ENCODE results near the gene TPCN1.
A peak's percentile ranks its signal among the peaks of the same experiment; 100 is the strongest.
"Not testable (repeated sequence)": the region's sequence is repeated elsewhere in the genome, so short reads cannot be mapped to it uniquely, and the experiment has no call there.

The TPCN1 gene

DNA sequence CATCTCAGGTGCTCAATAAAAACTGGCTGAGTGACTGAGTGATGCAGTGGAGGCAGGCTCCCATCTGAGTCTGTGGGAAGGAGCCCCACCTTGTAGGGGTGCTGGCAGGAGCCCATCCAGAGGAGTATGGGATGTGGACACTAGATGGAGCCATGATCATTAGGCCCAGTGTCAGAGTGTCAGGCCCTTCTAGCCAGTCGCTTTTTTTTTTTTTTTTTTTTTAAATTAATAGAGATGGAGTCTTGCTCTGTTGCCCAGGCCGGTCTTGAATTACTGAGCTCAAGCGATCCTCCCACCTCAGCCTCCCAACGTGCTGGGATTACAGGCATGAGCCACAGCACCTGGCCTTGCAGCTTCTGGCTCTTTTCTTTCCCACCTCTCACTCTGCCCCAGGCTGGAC, 24.3 kb upstream of the TPCN1 start:
- peak; percentile 86 for DNase-seq (ENCODE audit: low spot score)

DNA sequence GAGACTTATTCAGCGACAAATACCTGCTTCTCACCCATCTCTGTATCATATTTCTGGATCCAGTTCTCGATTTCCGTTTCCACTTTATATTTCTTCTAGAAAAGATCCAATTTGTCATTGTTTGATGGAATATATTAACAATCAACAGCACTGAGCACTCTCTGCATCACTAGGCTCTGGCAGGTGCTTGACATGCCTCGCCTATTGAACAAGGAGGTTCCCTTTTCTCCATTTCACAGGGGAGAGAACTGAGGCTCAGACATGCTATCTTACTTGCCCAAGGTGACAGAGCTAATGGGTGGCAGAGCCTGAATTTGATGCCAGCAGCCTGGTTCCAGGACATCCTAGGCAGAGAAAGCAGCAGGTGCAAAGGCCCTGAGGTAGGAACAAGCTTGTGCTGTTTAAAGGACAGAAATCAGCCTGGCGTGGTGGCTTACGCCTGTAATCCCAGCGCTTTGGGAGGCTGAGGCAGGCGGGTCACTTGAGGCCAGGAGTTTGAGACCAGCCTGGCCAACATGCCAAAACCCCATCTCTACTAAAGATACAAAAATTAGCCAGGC, 23.7 kb upstream of the TPCN1 start:
- no peak for DNase-seq (ENCODE audit: low spot score)

DNA sequence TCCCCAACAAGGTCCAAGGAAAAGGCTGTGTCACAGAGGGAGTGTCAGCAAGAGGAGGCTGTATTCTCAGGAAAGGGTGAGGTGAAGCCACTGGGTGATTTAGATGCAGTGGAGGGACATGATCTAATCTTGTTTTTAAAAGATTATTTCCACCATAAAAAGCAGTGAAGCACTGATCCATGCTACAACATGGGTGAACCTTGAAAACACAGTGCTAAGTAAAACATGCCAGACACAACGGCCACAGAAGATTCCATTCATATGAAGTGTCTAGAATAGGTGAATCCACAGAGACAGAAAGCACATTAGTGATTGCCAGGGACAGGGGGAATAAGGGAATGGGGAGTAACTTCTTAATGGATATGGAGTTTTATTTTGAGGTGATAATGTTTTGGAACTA, 23.0 kb upstream of the TPCN1 start:
- DNase-seq (ENCODE audit: low spot score): no peak

DNA sequence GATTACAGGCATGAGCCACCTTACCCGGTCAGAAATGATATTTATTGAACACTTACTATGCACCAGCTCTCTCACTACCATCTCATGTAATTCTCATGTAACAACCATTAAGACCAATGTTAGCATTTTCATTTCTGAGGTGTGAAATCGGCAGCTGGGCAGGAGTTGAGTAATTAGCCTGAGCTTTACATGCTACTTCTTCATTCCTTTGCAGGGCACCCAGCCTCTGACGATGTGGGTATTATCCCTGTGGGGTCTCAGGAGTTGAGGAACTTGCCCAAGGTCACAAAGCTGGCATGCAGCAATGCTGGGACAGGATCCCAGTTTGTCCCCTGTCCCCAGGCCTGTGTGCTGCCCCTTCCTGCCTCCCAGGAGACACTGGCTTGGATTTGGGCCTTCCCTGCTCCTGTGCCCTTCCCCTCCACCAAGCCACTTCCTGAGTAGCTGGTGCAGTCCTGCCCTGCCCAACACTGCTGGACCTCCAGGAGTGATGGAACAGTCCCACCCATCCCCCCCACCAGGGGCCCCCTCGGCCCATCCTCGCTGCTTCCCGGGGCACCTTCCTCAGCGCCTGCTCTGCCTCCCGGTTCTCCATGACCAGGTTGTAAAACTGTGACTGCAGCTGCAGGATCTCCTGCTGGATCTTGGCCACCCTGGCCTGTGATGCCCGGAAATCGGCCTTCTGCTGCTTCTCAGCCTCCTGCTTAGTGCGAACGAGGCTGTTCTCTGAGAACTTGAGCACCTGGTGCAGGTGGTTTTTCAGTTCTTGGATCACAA, 21.1 kb upstream of the TPCN1 start:
- no peak for DNase-seq (ENCODE audit: low spot score)

DNA sequence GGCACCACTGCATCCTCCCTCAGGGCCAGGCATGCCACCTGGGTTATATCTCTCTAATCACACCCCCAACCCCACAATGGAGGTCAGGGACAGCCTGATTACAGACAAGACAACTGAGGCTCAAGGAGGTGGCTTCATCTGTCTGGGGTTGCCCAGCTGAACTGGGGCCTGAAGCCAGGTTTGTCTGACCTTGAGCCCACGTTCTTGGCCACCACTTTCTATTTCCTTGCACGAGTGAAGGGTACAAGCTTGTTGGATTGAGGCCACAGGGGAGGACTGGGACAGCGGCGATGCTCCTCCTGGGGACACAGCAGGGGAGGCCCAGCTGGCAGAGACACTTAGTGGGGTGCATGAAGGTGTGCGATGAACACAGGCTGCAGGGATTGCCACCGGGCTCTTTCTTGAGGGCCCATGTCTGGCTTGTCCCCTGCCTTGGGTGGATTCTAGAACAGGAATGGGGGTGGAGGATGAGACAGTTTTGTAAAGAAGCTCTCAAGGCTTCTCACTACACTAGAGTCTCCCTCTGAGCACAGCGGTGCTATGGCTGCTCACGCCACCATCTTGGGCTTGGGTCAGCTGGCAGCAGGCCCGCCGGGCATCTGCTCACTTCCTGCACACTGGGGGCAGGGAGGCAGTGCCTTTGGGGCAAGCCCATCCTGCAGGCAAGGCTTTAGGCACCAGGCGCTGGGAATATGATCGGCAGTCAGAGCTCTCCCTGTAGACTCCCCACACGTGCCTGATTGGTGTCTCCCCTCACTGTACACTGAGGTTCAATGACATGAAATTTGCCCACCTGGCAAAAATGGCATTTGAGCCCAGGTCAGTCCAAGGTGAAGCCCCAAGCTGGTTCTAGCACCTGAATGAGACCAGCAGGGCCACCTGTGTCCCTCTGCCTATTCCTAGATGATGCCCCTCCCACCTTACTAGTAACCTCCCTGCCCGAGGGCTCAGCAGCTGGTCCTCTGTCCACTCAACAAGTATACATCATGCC, 19.8 kb upstream of the TPCN1 start:
- DNase-seq (ENCODE audit: low spot score): no peak

DNA sequence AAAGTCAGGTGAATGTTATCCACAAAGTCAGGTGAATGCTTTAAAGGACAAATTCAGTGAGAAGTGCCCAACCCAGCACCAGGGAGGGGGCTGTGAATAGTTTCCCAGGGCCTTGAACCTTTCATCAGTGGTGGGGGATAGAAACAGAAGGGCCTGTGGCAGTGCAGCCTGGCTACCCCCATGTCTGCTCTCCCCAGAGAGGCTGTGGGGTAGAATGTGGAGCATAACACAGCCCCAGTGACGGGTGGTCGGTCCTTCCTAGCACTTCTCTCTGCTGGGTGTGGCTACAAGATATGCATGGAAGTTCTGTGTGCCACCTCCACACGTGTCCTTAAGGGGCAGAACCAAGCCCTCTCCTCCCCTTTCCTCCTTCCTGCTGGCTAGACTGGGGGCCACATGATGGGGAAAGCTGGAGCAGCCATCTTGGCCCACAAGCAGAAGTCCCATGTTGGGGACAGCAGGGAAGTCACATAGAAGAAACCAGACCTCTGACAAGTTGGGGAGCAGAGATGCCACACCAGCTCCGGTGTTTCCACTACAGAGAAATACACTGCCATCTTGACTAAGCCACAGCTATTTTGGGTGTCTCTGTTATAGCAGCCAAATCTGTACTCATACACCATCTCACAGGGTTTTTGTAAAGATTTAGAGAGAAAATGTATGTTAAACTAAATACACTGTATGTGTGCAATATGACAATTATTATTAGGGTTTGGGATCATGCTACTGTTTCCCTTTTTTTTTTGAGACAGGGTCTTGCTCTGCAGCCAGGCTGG, 18.8 kb upstream of the TPCN1 start:
- no peak for DNase-seq (ENCODE audit: low spot score)

DNA sequence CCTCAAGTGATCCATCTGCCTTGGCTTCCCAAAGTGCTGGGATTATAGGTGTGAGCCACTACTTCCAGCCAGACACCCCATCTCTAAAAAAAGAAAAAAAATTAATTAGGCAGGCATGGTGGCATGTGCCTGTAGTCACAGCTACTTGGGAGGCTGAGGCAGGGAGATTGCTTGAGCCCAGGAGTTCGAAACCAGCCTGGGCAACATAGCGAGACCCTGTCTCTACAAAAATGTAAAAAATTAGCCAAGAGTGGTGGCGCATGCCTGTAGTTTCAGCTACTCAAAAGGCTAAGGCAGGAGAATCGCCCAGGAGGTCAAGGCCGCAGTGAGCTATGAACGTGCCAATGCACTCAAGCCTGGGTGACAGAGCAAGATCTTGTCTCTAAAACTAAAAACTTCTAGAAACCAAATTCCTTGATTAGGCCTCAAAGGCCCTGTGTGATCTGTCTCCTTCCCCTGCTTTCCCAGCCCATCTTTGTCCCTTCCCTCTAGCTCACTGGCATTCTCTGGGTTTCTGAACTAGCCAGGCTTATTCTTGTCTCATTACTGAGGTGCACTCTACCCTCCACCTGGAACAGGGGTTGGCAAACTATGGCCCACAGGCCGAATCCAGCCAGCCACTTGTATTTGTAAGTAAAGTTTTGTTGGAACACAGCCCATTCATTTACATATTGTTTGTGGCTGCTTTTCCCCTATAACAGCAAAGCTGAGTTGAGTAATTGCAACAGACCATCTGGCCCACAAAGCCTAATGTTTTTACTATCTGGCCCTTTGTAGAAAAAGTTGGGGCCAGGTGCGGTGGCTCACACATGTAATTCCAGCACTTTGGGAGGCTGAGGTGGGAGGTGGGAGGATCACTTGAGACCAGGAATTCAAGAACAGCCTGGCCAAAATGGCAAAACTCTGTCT, 17.2 kb upstream of the TPCN1 start:
- DNase-seq (ENCODE audit: low spot score): no peak

DNA sequence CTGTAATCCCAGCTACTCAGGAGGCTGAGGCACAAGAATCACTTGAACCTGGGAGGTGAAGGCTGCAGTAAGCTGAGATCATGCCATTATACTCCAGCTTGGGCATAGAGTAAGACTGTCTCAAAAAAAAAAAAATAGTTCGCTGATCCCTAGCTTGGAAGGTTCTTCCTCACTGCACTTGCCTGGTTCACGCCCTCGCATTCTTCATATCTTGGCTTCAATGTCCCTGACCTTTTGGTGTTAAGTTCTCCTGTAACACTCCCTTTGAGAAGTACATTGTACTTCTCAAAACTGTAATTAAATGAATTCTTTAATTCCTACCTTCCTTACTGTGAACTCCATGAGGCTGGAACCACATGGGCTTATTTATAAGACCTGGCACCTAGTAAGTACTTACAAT, 16.5 kb upstream of the TPCN1 start:
- no peak for DNase-seq (ENCODE audit: low spot score)

DNA sequence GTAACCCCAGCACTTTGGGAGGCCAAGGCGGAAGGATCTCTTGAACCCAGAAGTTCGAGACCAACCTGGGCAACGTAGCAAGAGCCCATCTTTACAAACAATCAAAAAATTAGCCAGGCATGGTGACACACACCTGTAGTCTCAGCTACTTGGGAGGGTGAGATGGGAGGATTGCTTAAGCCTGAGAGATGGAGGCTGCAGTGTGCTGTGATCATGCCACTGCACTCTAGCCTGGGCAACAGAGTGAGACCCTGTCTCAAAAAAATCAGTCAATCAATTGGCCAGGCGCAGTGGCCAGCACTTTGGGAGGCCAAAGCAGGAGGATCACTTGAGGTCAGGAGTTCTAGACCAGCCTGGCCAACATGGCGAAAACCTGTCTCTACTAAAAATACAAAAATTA, 14.5 kb upstream of the TPCN1 start:
- not testable (repeated sequence) for DNase-seq (ENCODE audit: low spot score)

DNA sequence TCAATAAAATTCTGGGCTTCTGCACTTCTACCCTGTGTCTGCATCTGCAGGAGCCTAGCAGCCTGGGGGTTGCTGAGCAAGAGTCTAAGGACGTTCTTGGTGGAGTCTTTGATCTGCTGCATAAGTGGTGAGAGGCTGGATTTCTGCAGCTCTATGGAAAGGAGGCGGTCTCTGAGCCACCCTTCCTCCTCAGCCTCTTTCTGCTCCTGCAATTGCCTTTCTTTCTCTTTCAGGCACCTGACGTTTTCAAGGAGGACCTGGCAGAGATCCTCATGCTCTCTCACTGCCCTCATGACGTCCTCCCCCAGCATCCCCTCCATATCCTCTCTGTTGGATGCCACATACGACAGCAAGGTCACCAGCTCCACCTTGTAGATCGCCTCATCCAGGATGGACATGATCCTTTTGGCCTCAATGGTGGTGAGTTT, 13.6 kb upstream of the TPCN1 start:
- DNase-seq (ENCODE audit: low spot score): no peak

DNA sequence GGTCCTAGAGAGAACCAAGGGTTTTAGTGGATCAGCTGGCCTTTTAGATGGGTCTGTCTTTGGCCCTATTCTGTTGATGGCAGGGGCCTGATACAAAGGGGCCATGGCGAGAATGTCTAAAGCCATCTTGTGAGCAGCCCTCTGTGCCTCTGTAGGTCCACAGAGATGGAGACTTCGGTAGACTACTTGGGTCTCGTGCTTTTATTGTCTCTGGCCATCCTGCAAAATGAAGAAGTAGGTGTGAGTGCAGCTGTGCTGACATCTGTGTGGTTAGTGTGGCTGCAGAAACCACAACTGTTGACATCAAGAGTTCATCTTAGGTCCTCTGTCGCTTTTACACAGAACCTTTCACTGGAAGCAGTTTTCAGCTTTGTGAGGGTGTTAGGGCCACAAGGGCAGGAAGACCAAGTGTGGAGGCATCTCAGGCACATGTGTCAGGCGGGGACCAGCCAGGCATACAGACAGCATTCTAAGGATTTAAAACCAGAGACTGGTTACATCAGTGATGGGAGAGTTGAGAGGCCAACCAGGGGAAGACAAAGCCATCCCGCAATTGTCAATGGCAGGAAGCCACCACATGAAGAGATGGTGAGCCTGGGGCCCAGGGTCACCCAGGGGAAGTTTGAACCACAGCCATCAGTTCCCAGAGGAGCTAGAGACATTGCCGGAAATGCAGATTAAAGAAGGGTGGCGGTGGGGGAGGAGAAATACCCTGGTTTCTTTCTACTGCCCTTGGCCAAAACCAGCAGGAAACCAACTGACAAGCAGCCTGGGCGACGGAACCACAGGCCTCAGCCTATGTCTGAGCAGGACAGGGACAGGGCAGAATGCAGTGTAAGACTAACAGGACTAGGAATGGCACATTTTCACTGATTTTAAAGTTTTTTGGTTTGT, 13.0 kb upstream of the TPCN1 start:
- no peak for DNase-seq (ENCODE audit: low spot score)

DNA sequence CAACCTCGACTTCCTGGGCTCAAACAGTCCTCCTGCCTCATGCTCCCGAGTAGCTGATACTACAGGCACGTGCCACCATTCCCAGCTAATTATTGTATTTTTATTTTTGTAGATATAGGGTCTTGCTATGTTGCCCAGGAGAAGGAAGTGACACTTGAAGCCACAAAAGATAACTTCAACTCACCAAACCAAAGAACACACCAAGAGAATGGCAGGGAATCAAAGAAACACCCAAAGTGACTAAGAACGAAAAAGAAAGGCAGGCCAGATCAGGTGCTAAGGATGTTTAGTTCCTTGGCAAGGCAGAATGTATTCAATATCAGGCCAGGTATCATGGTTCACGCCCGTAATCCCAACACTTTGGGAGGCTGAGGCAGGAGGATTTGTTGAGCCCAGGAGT, 10.1 kb upstream of the TPCN1 start:
- DNase-seq (ENCODE audit: low spot score): no peak

DNA sequence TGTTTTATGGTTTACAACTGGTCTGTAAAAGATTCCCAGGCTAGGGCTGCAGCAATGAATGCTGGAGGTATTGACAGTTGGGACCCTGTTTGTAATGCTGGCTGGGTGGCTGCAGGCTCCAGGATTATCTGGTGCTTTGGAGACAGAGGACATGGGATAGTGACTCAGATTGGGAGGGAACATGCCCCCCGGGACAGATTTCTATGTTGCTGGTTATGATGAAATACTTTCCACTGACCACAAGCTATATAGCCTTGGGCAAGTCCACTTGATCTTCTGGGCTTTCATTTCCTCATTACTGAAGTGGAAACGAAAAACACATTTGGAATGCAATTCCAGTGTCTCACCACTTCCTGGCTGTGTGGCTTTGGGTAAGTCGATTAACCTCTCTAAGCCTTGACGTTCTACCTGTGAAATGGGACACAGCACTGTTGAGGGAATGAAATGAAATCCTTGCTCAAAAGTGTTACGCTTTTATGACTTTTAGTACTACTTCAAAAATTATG, 6.3 kb upstream of the TPCN1 start:
- no peak for DNase-seq (ENCODE audit: low spot score)

DNA sequence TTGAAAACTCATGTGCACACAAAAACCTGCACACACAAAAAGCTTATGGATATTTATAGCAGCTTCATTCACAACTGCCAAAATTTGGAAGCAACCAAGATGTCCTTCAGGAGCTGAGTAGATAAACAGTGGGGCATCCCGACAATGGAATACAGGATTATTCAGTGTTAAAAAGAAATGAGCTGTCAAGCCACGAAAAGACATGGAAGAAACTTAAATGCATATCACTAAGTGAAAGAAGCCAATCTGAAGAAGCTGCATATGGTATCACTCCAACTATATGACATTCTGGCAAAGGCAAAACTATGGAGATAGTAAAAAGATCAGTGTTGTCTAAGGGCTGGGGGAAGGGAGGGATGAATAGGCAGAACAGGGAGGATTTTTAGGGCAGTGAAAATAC, 5.2 kb upstream of the TPCN1 start:
- DNase-seq (ENCODE audit: low spot score): no peak

DNA sequence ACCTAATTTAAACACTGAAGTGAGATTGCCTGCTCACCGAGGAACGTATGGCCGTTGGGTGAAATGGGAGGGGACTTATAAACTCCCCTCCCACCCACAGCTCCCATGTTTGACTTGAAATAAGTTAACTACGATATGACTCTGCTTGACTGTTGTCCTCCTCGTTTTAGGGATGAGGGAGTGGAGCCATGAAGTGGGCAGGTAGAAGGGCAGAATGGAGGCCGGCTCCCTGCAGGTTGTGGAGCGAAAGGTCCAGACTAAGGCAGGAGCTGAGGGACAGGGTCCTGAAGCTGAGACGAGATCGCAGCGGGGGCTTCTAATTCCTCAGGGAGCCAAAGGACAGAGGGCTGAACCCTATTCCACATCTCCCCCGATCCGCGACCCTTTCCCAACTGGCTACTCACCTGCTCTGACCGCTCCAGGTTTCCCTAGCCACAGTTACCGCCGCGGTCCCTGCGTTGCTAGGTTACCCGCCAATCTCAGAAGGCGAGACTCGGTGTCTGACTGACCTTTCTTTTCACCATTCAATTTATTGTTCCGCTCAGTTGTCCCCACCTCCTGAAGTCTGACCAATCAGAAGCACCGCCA, 577 bp upstream of the TPCN1 start:
- DNase-seq (ENCODE audit: low spot score): no peak

DNA sequence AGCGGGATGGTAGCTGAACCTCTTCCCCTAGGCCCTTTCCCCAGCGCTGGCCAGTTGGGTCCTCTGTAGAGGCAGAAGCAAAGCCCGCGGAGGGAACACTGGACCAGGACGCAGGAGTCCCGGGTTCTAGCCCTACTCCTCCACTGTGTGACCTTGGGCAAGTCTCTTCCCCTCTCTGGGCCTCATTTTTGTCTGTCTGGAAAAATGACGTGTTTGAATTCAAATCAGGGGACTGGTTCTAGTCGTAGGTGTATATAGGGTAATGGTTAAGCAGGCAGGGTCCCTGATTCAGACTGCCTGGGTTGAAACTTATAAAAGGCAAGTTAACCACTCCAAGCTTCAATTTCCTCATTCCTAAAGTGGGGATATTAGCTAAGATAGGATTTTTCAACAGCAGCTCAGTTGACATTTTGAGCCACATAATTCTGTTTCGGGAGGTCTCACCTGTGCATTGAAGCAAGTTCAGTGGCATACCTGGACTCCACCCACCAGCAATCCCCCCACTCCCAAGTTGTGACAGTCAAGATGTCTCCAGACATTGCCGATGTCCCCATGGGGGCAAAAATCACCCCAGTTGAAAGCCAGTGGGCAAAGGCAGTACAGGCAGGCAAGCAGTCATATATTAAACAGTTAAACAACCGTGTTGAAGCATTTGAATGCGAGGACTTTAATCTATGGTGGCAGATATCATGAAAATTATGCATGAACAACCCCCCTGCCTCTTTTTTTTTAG, 899 bp downstream of the TPCN1 start:
- no peak for DNase-seq (ENCODE audit: low spot score)

DNA sequence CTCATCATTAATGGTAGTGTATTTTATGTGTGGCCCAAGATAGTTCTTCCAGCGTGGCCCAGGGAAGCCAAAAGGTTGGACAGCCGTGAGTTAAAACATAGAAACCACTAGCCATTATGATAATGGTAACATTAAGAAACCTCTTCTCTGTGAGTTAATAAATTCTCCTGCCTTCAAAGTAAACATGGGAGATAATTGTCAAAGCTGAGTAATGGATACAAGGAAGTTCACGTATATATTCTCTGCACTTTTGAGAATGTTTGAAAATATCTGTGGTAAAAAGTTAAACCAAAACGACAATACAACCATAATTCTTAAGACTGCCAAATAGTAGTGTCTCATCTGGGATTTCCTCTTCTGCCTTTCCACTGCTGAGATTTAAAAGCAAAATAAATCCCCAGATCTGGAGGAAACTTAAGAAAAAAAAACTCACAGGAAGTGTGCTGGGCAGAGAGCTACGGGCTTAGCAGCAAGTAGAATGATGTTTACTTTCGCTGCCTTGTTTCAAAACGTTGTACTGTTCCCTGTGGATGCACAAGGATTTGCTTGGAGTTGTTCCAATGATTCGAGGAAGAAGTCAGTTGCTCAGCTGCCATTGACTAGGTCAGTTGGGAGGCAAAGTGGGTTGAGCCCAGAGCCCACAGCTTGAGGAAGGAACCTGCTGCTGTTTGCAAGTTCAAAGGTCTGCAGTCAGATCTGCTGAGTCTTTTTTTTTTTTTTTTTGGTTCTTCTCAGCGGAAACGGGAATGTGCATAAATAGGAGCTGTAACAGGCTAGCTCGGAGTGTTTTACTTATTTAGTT, 1.7 kb downstream of the TPCN1 start:
- no peak for DNase-seq (ENCODE audit: low spot score)

DNA sequence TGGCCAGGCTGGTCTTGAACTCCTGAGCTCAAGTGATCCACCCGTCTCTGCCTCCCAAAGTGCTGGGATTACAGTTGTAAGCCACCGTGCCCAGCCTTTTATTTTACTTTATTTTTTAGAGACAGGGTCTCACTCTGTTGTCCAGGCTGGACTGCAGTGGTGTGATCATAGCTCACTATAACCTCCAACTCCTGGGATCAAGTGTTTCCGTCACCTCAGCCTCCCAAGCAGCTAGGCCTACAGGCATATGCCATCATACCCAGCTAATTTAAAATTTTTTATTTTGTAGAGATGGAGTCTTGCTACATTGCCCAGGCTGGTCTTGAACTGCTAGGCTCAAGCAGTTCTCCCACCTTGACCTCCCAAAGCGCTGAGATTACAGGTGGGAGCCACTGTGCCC, 3.7 kb downstream of the TPCN1 start:
- no peak for DNase-seq (ENCODE audit: low spot score)

Data from iPS-NIHi11 (cell line).